Activated gamma-delta T cell (primary cell): ENCODE results near the gene ITGAD.

ENCODE experiments used
- DNase-seq: peaks from one replicate; lab custom pipeline; 2025; lab: John Stamatoyannopoulos, UW
- total RNA-seq, 2 donors: gene quantifications; one replicate each; lab custom pipeline; 2026; lab: John Stamatoyannopoulos, UW

The ITGAD gene
- total RNA-seq: 2.0 to 4.0 reads per million in 2 donors

DNA sequence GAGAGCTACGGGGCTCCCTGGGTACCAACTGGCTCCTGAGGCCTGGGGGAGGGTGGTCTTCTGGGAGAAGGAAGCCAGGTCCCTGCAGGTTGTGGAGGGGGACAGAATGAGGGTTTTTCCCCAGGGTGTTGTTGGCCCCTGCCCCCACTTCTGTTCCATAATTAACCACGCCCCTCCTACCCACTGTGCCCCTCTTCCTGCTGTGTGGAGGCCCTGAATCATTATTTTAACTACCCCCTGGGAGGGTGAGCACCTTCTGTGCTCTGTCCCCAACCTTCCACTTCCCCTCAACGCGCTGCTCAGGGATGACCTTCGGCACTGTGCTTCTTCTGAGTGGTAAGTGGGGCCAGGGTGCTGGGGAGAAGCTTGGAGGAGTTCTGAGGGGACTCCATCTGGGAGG is at the start of gene ITGAD:
ITGAD (plus strand) TSS at position 280 of the 400 bp plus-strand sequence; CDS start at position 306, 26 bp downstream.
- no peak for DNase-seq

GRCh38 chr16:31344712-31345111 is 48.4 kb upstream of the ITGAD start:
- DNase-seq: no peak

DNA sequence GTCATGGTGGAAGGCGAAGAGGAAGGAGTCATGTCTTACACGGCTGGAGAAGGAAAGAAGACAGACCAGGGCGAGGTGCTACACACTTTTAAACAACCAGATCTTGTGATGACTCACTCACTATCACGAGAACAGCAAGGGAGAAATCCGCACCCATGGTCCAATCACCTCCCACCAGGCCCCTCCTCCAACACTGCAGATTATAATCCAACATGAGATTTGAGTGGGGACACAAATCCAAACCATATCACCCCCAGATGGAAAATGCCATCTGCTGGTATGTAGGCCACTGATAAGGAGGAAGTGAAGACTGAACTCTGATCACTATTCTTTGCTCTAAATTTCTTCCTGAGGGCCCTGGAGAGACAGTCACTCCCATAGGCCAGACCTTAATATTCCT is 45.7 kb upstream of the ITGAD start:
- DNase-seq: no peak

DNA sequence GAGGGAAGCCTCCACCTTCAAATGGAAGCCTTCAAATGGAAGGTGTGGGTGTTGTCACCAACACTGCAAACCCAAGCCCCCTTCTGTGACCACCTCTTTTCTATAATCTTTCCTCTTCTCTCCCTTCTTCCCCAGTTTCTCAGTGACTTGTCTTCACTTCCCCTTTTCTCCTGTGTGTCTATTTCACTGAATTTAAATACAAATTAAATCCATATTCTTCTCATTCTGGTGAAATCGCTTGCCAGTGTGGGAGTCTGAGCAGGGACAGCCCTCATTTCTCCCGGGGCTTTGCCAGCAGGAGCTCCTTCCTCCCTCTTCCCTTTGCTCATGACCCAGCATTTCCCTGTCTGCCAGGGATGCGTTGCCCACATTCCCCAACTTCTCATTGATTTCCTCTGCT is 44.6 kb upstream of the ITGAD start:
- no peak for DNase-seq

GRCh38 chr16:31350275-31351005 is 42.7 kb upstream of the ITGAD start:
- DNase-seq: no peak

- DNase-seq: no peak
Measured at GRCh38 chr16:31351246-31351941, 41.7 kb upstream of the ITGAD start.

DNA sequence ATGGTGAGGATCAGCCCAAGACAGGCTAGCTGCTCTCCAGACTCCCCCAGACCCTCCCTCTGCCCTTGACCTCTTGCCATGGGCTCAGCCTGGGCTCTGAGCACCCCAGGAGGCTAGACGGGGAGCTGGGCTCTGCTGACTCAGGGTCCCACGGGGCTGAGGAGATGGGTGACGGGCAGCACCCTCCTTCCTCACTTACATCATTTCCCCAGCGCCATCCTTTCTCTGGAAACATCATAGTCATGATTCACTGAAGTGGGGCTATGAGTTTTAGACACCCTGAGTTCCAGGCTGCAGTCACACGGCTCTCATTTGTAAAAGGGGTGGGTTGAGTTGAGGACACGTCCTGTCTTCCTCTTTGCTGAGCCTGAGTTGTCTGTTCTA is 41.2 kb upstream of the ITGAD start:
- no peak for DNase-seq

GRCh38 chr16:31352376-31353115 is 40.6 kb upstream of the ITGAD start:
- no peak for DNase-seq

- DNase-seq: no peak
Measured at GRCh38 chr16:31354394-31355291, 38.5 kb upstream of the ITGAD start, which contains the start of gene ITGAX. ITGAX (plus strand) TSS chr16:31355176; CDS start chr16:31355255, 79 bp downstream.

DNA sequence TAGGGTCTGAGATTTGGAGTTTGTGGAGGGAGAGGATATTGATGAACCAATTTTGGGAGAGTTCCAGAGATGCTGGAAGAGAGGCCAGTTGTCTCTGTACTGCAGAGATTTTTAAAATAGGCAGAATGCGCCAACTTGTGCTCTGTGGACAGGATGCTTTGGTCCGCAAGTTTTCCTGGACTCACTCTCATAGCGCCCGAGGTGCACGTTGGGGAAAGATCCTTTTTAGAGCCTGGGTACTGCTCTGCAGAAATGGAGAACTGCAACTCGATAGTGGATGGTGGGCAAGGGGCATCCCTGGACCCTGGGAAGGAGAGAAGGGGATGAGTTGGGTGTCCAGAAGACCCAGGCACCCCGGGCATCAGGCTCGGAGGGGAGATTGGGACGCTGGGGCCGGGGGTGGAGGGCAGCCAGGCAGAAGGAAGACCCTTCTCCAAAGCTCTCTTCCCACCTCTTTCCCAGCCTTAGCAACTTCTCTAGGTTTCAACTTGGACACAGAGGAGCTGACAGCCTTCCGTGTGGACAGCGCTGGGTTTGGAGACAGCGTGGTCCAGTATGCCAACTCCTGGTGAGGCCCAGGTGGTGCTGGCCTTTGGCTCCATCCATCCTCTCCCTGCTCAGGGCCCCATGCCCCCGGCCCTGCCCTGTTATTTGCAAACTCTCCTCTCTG is 37.6 kb upstream of the ITGAD start:
- DNase-seq: no peak

DNA sequence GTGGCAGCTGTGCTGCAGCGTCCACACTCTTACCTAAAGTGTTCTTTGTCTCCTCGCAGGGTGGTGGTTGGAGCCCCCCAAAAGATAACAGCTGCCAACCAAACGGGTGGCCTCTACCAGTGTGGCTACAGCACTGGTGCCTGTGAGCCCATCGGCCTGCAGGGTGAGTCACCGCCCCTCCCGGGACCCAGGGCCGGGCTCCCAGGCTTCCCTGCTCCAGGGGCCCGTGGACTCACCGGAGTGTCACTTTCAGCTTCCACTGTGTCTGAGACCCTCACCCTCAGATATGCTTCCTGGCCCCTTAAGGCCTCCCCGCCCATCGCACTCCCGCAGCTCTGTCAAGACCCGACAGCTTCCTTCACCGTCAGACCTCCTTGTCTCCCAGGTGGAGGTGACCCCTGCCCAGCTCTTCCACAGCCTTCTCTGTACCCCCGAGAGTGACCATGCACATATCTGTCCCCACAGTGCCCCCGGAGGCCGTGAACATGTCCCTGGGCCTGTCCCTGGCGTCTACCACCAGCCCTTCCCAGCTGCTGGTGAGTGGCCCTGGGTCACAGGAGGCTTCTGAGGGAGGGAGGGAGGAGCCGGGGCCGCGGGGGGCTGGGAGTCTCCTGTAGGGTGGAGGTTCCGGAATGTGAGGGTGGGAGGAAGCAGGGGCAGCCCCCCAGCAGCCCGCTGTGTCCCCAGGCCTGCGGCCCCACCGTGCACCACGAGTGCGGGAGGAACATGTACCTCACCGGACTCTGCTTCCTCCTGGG is 36.4 kb upstream of the ITGAD start:
- DNase-seq: no peak

- no peak for DNase-seq
Measured at GRCh38 chr16:31357324-31358109, 35.6 kb upstream of the ITGAD start.

DNA sequence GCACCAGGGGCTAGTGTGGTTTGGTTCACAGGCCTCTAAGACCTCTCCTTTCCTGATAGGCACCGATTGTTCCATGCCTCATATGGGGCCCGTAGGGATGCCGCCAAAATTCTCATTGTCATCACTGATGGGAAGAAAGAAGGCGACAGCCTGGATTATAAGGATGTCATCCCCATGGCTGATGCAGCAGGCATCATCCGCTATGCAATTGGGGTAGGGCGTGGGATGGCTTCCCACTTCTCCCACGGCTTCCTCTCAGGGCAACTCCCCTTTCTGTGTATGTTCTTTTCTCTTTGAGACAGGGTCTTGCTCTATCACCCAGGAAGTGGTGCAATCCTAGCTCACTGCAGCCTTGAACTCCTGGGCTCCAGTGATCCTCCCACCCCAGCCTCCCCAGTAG is 32.9 kb upstream of the ITGAD start:
- DNase-seq: no peak

DNA sequence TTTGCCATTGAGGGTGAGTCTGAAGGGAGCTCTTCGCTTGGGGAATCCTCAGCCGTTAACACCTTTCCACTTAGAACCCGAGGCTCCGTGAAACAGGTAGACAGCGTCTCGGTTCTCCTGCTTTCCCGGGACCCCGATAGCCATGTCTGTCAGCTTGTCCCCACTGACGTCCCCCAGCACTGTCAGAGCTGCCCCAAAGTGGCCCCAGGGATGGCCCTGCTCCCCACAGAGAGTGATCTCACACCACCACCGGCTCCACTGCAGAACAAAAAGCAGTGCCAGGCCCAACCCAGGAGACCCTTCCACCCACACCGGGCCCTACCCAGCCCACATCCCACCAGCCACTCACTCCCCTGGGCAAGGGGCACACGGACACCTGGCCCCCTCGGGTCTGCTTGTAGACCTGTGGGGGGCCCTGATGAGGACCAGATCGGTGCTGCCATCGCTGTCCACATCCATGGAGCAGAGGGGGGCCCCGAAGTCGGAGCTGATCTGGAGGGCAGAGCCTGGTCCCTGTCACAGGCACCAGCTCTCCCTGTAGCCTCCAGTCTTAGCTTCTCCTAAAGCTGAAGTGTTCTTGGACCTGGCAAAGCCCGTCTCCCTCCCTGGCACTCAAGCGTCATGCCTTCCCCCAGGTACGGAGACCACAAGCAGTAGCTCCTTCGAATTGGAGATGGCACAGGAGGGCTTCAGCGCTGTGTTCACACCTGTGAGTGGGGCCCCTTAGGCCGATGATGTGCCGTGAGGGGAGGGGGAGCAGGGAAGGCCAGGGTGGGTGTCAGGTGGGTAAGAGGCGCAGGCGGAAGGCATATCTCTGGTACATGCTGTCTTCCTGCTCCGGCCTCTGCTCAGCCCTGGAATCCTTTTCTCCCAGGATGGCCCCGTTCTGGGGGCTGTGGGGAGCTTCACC is 31.7 kb upstream of the ITGAD start:
- no peak for DNase-seq

DNA sequence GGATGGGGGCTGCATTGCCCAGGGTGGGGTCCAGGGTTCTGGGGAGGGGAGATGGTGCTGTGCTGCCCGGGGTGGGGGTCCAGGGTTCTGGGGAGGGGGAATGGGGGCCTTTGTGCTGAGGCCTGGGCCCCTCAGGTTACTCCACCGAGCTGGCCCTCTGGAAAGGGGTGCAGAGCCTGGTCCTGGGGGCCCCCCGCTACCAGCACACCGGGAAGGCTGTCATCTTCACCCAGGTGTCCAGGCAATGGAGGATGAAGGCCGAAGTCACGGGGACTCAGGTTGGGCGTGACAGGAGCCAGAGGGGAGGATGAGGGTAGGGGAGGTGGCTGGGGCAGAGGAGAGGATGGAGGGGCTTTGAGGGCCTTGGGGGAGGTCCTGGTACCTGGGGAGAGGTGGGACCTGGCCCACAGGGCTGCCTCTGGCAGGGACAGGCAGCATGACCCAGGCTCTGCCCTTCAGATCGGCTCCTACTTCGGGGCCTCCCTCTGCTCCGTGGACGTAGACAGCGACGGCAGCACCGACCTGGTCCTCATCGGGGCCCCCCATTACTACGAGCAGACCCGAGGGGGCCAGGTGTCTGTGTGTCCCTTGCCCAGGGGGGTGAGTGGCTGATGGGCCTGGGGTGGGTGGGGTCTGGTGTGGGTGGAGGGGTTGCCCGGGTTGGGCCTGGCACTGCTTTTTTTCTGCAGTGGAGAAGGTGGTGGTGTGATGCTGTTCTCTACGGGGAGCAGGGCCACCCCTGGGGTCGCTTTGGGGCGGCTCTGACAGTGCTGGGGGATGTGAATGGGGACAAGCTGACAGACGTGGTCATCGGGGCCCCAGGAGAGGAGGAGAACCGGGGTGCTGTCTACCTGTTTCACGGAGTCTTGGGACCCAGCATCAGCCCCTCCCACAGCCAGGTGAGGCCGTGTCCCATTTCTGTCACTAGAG is 30.4 kb upstream of the ITGAD start:
- no peak for DNase-seq

DNA sequence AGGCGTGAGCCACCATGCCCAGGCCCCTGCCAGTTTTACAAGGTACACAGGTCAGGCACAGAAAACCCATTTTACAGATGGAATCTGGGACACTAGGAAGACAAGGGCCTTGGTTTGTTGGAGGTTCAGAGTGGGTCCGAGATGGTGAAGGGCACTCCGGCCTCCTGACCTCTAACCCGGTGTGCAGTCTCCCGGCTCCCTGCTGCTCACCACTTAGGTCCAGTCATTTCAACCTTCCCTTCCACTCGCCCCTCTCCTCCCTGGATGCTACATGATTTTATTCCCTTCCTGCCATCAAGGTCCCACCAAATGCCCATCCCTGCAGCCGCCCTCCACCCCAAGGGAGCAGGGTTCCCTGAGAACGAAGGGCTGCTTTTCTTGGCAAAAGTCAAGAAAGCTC is 29.4 kb upstream of the ITGAD start:
- DNase-seq: no peak

DNA sequence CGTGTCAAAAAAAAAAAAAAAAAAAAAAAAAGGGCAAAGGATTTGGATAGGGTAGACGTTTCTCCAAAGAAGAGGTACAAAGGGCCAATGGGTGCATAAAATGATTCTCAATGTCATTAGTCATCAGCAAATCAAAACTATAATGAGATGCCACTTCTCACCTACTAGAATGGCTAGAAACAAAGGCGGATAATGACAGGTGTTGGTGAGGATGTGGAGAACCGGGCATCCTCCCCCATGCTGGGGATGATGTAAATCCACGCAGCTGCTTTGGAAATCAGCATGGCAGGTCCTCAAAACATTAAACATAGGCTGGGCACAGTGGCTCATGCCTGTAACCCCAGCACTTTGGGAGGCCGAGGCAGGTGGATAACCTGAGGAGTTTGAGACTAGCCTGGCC is 28.7 kb upstream of the ITGAD start:
- no peak for DNase-seq
